Measurements from ENCODE around the gene KRTAP4-3. TPM values are rescaled to one million over a fixed set of nuclear protein-coding genes. Genes with fewer than 3 reads are reported as not detected.

KRTAP4-3 gene
- total RNA-seq, 1 experiment from 2014 or later = not detected

Other genes starting within 250 kb of the KRTAP4-3 start
- gene KRT23, start 230.6 kb downstream of the KRTAP4-3 start, total RNA-seq (2014; rRNA removed; shearing (Covaris generic)) = not detected in 2 replicates
- not detected in 2 replicates for gene KRT39, start 201.3 kb downstream of the KRTAP4-3 start, total RNA-seq (2014; rRNA removed; shearing (Covaris generic))
- not detected in 2 replicates for gene KRT40, start 183.9 kb downstream of the KRTAP4-3 start, total RNA-seq (2014; rRNA removed; shearing (Covaris generic))
- not detected in 2 replicates for gene KRTAP3-3, start 174.1 kb downstream of the KRTAP4-3 start, total RNA-seq (2014; rRNA removed; shearing (Covaris generic))
- gene KRTAP3-2, start 168.3 kb downstream of the KRTAP4-3 start, total RNA-seq (2014; rRNA removed; shearing (Covaris generic)) = not detected in 2 replicates
- gene KRTAP3-1, start 159.1 kb downstream of the KRTAP4-3 start, total RNA-seq (2014; rRNA removed; shearing (Covaris generic)) = not detected in 2 replicates
- not detected in 2 replicates for gene KRTAP1-5, start 141.0 kb downstream of the KRTAP4-3 start, total RNA-seq (2014; rRNA removed; shearing (Covaris generic))
- not detected in 2 replicates for gene KRTAP1-4, start 138.0 kb downstream of the KRTAP4-3 start, total RNA-seq (2014; rRNA removed; shearing (Covaris generic))
- gene KRTAP1-3, start 133.3 kb downstream of the KRTAP4-3 start, total RNA-seq (2014; rRNA removed; shearing (Covaris generic)) = not detected in 2 replicates
- not detected in 2 replicates for gene KRTAP1-1, start 126.8 kb downstream of the KRTAP4-3 start, total RNA-seq (2014; rRNA removed; shearing (Covaris generic))
- gene KRTAP2-1, start 120.9 kb downstream of the KRTAP4-3 start, total RNA-seq (2014; rRNA removed; shearing (Covaris generic)) = not detected in 2 replicates
- gene KRTAP2-2, start 113.0 kb downstream of the KRTAP4-3 start, total RNA-seq (2014; rRNA removed; shearing (Covaris generic)) = not detected in 2 replicates
- not detected in 2 replicates for gene KRTAP2-3, start 108.1 kb downstream of the KRTAP4-3 start, total RNA-seq (2014; rRNA removed; shearing (Covaris generic))
- not detected in 2 replicates for gene KRTAP2-4, start 102.3 kb downstream of the KRTAP4-3 start, total RNA-seq (2014; rRNA removed; shearing (Covaris generic))
- not detected in 2 replicates for gene KRTAP4-7, start 84.1 kb downstream of the KRTAP4-3 start, total RNA-seq (2014; rRNA removed; shearing (Covaris generic))
- not detected in 2 replicates for gene KRTAP4-8, start 70.1 kb downstream of the KRTAP4-3 start, total RNA-seq (2014; rRNA removed; shearing (Covaris generic))
- not detected in 2 replicates for gene KRTAP4-16, start 66.0 kb downstream of the KRTAP4-3 start, total RNA-seq (2014; rRNA removed; shearing (Covaris generic))
- gene KRTAP4-9, start 62.8 kb downstream of the KRTAP4-3 start, total RNA-seq (2014; rRNA removed; shearing (Covaris generic)) = not detected in 2 replicates
- not detected in 2 replicates for gene KRTAP4-11, start 49.8 kb downstream of the KRTAP4-3 start, total RNA-seq (2014; rRNA removed; shearing (Covaris generic))
- not detected in 2 replicates for gene KRTAP4-12, start 44.0 kb downstream of the KRTAP4-3 start, total RNA-seq (2014; rRNA removed; shearing (Covaris generic))
- not detected in 2 replicates for gene KRTAP4-6, start 27.7 kb downstream of the KRTAP4-3 start, total RNA-seq (2014; rRNA removed; shearing (Covaris generic))
- gene KRTAP4-5, start 18.4 kb downstream of the KRTAP4-3 start, total RNA-seq (2014; rRNA removed; shearing (Covaris generic)) = not detected in 2 replicates
- gene KRTAP4-4, start 7.5 kb downstream of the KRTAP4-3 start, total RNA-seq (2014; rRNA removed; shearing (Covaris generic)) = not detected in 2 replicates
- not detected in 2 replicates for gene KRTAP4-2, start 10.0 kb upstream of the KRTAP4-3 start, total RNA-seq (2014; rRNA removed; shearing (Covaris generic))
- 0.38 and 0.70 TPM in 2 replicates for gene KRTAP4-1, start 16.7 kb upstream of the KRTAP4-3 start, total RNA-seq (2014; rRNA removed; shearing (Covaris generic))
- not detected in 2 replicates for gene KRTAP9-1, start 21.7 kb upstream of the KRTAP4-3 start, total RNA-seq (2014; rRNA removed; shearing (Covaris generic))
- gene KRTAP9-2, start 58.4 kb upstream of the KRTAP4-3 start, total RNA-seq (2014; rRNA removed; shearing (Covaris generic)) = not detected in 2 replicates
- not detected in 2 replicates for gene KRTAP9-3, start 64.2 kb upstream of the KRTAP4-3 start, total RNA-seq (2014; rRNA removed; shearing (Covaris generic))
- not detected in 2 replicates for gene KRTAP9-8, start 69.8 kb upstream of the KRTAP4-3 start, total RNA-seq (2014; rRNA removed; shearing (Covaris generic))
- gene KRTAP9-4, start 81.5 kb upstream of the KRTAP4-3 start, total RNA-seq (2014; rRNA removed; shearing (Covaris generic)) = not detected in 2 replicates
- gene KRTAP9-9, start 87.2 kb upstream of the KRTAP4-3 start, total RNA-seq (2014; rRNA removed; shearing (Covaris generic)) = not detected in 2 replicates
- not detected in 2 replicates for gene KRTAP9-6, start 97.2 kb upstream of the KRTAP4-3 start, total RNA-seq (2014; rRNA removed; shearing (Covaris generic))
- not detected in 2 replicates for gene KRTAP9-7, start 107.5 kb upstream of the KRTAP4-3 start, total RNA-seq (2014; rRNA removed; shearing (Covaris generic))
- not detected in 2 replicates for gene KRTAP29-1, start 134.6 kb upstream of the KRTAP4-3 start, total RNA-seq (2014; rRNA removed; shearing (Covaris generic))
- not detected in 2 replicates for gene KRTAP16-1, start 141.1 kb upstream of the KRTAP4-3 start, total RNA-seq (2014; rRNA removed; shearing (Covaris generic))
- not detected in 2 replicates for gene KRTAP17-1, start 147.5 kb upstream of the KRTAP4-3 start, total RNA-seq (2014; rRNA removed; shearing (Covaris generic))
- not detected in 2 replicates for gene KRT33A, start 182.6 kb upstream of the KRTAP4-3 start, total RNA-seq (2014; rRNA removed; shearing (Covaris generic))
- not detected in 2 replicates for gene KRT33B, start 201.6 kb upstream of the KRTAP4-3 start, total RNA-seq (2014; rRNA removed; shearing (Covaris generic))
- not detected in 2 replicates for gene KRT34, start 214.1 kb upstream of the KRTAP4-3 start, total RNA-seq (2014; rRNA removed; shearing (Covaris generic))
- not detected in 2 replicates for gene KRT31, start 229.4 kb upstream of the KRTAP4-3 start, total RNA-seq (2014; rRNA removed; shearing (Covaris generic))

All from H7 (cell line).